ENCODE results near the gene HOXA10. TPM values are rescaled to one million over a fixed set of nuclear protein-coding genes. Genes with fewer than 3 reads are reported as not detected.

HOXA10 gene
- total RNA-seq, 4 donors from 2014 or later = 4.9 to 11.2 (median 6.7) TPM

DNA sequence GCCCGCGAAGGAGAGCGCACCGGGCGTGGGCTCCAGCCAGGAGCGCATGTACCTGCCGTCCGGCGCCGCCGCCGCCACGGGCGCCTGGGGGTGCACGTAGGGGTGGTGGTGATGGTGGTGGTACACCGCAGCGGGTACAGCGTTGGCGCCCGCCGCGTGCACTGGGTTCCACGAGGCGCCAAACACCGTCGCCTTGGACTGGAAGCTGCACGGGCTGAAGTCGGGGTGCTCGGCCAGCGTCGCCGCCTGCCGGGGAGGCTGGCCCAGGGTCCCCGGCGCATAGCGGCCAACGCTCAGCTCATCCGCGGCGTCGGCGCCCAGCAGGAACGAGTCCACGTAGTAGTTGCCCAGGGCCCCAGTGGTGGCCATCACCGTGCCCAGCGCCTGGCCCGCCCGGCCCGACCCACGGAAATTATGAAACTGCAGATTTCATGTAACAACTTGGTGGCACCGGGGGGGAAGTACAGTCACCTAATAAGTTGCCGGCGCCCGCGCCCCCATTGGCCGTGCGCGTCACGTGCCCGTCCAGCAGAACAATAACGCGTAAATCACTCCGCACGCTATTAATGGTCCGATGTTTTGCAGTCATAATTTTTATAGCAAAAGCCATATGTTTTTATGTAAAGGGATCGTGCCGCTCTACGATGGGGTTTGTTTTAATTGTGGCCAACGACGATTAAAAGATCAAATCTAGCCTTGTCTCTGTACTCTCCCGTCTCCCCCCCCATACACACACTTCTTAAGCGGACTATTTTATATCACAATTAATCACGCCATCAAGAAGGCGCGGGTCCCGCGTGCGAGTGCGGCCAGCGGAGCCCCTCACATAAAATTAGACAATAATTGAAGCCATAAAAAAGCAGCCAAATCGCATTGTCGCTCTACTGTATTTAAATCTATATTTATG lies 8.8 kb downstream of the HOXA10 start, which contains the start of gene HOXA9:
TSS of gene HOXA9 (minus strand) at position 449 of the 907 bp plus-strand sequence. CDS start at position 369, 80 bp downstream.
- 1% methylated on average over 60 to 61 of the region's 82 CpGs for WGBS, 2 donors
- DNase-seq (ENCODE audit: low spot score in 2 of 2) = peak; percentile 94 to 98
- intact Hi-C loops (cut with DNase I; ENCODE audit: low total_unique reads) = loop anchor here (5.0 to 10.0 kb wide), 2 partner anchors 961 to 1308 kb away; partner anchors contain the start of genes CBX3 and HNRNPA2B1
- no peak for TF ChIP-seq POLR2A (IDR thresholded peaks at IDR 0.05)
- TF ChIP-seq, protein P1, sequence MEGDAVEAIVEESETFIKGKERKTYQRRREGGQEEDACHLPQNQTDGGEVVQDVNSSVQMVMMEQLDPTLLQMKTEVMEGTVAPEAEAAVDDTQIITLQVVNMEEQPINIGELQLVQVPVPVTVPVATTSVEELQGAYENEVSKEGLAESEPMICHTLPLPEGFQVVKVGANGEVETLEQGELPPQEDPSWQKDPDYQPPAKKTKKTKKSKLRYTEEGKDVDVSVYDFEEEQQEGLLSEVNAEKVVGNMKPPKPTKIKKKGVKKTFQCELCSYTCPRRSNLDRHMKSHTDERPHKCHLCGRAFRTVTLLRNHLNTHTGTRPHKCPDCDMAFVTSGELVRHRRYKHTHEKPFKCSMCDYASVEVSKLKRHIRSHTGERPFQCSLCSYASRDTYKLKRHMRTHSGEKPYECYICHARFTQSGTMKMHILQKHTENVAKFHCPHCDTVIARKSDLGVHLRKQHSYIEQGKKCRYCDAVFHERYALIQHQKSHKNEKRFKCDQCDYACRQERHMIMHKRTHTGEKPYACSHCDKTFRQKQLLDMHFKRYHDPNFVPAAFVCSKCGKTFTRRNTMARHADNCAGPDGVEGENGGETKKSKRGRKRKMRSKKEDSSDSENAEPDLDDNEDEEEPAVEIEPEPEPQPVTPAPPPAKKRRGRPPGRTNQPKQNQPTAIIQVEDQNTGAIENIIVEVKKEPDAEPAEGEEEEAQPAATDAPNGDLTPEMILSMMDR (IDR thresholded peaks at IDR 0.05) = no peak
- peak within 1 kb of the TSS; percentile 54 for H3K4me3 ChIP-seq (ENCODE audit: low read depth, poor library complexity, severe bottlenecking)

- no peak for DNase-seq (ENCODE audit: low spot score in 2 of 2)
- WGBS, 2 donors = 1% methylated on average over 46 to 47 of the region's 47 CpGs
- intact Hi-C loops (cut with DNase I; ENCODE audit: low total_unique reads) = loop anchor here (5.0 to 10.0 kb wide), 3 partner anchors 797 to 1307 kb away; partner anchors contain the start of genes CBX3 and HNRNPA2B1
- H3K4me3 ChIP-seq (ENCODE audit: low read depth, poor library complexity, severe bottlenecking) = peak overlapping the region; percentile 54
- no peak for TF ChIP-seq POLR2A (IDR thresholded peaks at IDR 0.05)
- TF ChIP-seq, protein P1 (IDR thresholded peaks at IDR 0.05) = no peak
Observed at GRCh38 chr7:27164367-27165088, 9.6 kb downstream of the HOXA10 start.

DNA sequence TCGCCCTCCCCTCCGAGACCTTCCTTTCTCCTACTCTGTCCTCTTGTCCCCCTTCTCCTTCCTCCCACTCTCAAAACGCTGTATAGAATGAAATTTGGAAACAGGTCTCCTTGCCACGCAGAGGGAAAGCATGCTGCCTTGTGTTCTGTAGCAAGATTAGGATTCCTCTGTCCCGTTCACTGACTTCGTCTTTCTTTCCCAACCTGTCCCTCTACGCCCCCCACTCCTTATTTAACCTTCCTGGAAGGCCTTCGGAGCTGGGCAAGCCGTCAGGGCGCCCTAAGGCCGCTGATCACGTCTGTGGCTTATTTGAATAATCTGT lies 10.1 kb downstream of the HOXA10 start:
- 17% methylated on average over 12 of the region's 12 CpGs for WGBS, 2 donors
- DNase-seq (ENCODE audit: low spot score in 2 of 2) = no peak
- TF ChIP-seq POLR2A (IDR thresholded peaks at IDR 0.05) = no peak
- TF ChIP-seq, protein P1 (IDR thresholded peaks at IDR 0.05) = no peak
- intact Hi-C loops (cut with DNase I; ENCODE audit: low total_unique reads) = loop anchor here (5.0 to 10.0 kb wide), 2 partner anchors 797 to 959 kb away; partner anchors contain the start of genes CBX3 and HNRNPA2B1
- peak overlapping the region; percentile 54 for H3K4me3 ChIP-seq (ENCODE audit: low read depth, poor library complexity, severe bottlenecking)

DNA sequence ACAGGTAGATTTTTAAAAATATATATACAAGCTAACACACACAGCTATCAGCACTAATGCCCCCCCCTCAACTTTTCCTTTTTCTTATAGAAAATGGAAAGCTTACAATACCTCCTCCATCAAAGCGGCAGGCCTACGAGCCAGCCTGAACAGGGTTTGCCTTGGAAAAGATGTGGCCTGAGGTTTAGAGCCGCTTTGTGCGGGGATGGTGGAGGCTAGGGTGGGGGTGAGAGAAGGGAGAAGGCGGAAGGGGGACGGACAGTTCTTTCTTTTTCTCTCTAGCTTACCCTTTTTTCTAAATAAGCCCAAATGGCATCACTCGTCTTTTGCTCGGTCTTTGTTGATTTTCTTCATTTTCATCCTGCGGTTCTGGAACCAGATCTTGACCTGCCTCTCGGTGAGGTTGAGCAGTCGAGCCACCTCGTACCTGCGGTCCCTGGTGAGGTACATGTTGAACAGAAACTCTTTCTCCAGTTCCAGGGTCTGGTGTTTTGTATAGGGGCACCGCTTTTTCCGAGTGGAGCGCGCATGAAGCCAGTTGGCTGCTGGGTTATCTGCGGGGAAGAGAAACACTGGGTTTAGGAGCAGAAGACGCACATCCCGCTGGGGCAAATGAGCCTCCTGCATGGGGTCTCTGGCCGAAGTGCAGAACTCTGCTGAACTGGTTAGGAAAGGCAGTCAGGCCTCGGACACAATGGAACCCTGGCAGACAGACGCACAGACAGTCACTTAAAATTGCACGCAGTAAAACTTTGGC lies 10.7 kb downstream of the HOXA10 start:
- 25 to 42% methylated on average over 24 of the region's 24 CpGs for WGBS, 2 donors
- intact Hi-C loops (cut with DNase I; ENCODE audit: low total_unique reads) = loop anchor here (5.0 to 10.0 kb wide), 2 partner anchors 796 to 959 kb away; partner anchors contain the start of genes CBX3 and HNRNPA2B1
- H3K4me3 ChIP-seq (ENCODE audit: low read depth, poor library complexity, severe bottlenecking) = no peak overlapping the region
- no peak for DNase-seq (ENCODE audit: low spot score in 2 of 2)
- TF ChIP-seq, protein P1 (IDR thresholded peaks at IDR 0.05) = no peak
- no peak for TF ChIP-seq POLR2A (IDR thresholded peaks at IDR 0.05)
